GM12878 (cell line): ENCODE results near the gene ATP6AP2. TPM values are rescaled to one million over a fixed set of nuclear protein-coding genes. Genes with fewer than 3 reads are reported as not detected.
A peak's percentile ranks its signal among the peaks of the same experiment; 100 is the strongest.

Experiments
- ASH2L ChIP-seq: fragments of 300-600, 200-600 bp; sonication (generic); IDR thresholded peaks from 2 replicates; pipeline ENCODE4 v1.6.1; 2017; ENCODE audit warnings: low read depth, mild to moderate bottlenecking, borderline replicate concordance
- CEBPB ChIP-seq, 2 experiments: fragments of 150-350 bp in 1 of 2; IDR thresholded peaks; 2 replicates each; pipeline ENCODE4 v1.6.1; 2012 to 2014; ENCODE audit warnings: low read depth in 2 of 2, low read length in 2 of 2, borderline replicate concordance in 1 of 2, inconsistent platforms in 1 of 2
- CHD1 ChIP-seq: IDR thresholded peaks from 2 replicates; pipeline ENCODE4 v1.6.1; 2012; ENCODE audit warnings: low read depth, low read length, improper control_type of control experiment
- IKZF1 ChIP-seq: fragments of 450-650 bp; conservative IDR thresholded peaks from 2 replicates; pipeline ENCODE4 v1.6.1; 2017; ENCODE audit warnings: antibody characterized with exemption, mild to moderate bottlenecking
- KLF5 ChIP-seq: fragments of 450-650 bp; IDR thresholded peaks from 2 replicates; pipeline ENCODE4 v1.6.1; 2014; ENCODE audit warnings: mild to moderate bottlenecking; ENCODE audit not compliant: partially characterized antibody
- MTA2 ChIP-seq: fragments of 450-650 bp; IDR thresholded peaks from 2 replicates; pipeline ENCODE4 v1.6.1; 2016; ENCODE audit warnings: low read depth, mild to moderate bottlenecking, moderate library complexity
- NBN ChIP-seq: fragments of 450-650 bp; IDR thresholded peaks from 2 replicates; pipeline ENCODE4 v1.6.1; 2016
- NRF1 ChIP-seq: conservative IDR thresholded peaks from 2 replicates; pipeline ENCODE4 v1.6.1; 2011; ENCODE audit warnings: mild to moderate bottlenecking, low read depth, low read length, improper control_type of control experiment
- POU2F2 ChIP-seq: IDR thresholded peaks from 3 replicates; pipeline ENCODE4 v1.6.1; 2011; ENCODE audit warnings: low read depth, mild to moderate bottlenecking, low read length, borderline replicate concordance
- RAD21 ChIP-seq: IDR thresholded peaks from 2 replicates; pipeline ENCODE4 v1.6.1; 2011; ENCODE audit warnings: mild to moderate bottlenecking, low read depth, low read length, moderate library complexity; ENCODE audit not compliant: insufficient read depth
- RFX5 ChIP-seq: IDR thresholded peaks from 2 replicates; pipeline ENCODE4 v1.6.1; 2011; ENCODE audit warnings: low read depth, low read length, improper control_type of control experiment
- SREBF1 ChIP-seq: IDR thresholded peaks from 2 replicates; pipeline ENCODE4 v1.6.1; 2012; ENCODE audit warnings: mild to moderate bottlenecking, low read length
- STAT1 ChIP-seq: fragments of 450-650 bp; conservative IDR thresholded peaks from 2 replicates; pipeline ENCODE4 v1.6.1; 2014; ENCODE audit warnings: antibody characterized with exemption, mild to moderate bottlenecking
- WRNIP1 ChIP-seq: IDR thresholded peaks from 2 replicates; pipeline ENCODE4 v1.6.1; 2011; ENCODE audit warnings: low read depth, low read length, improper control_type of control experiment, borderline replicate concordance
- YBX1 ChIP-seq: fragments of 450-650 bp; IDR thresholded peaks from 2 replicates; pipeline ENCODE4 v1.6.1; 2016; ENCODE audit warnings: antibody characterized with exemption
- ZBTB33 ChIP-seq: fragments of 450-650 bp; IDR thresholded peaks from 2 replicates; pipeline ENCODE4 v1.6.1; 2017; ENCODE audit warnings: mild to moderate bottlenecking
- ZBTB40 ChIP-seq: fragments of 450-650 bp; IDR thresholded peaks from 2 replicates; pipeline ENCODE4 v1.6.1; 2016; ENCODE audit warnings: mild to moderate bottlenecking, moderate library complexity, borderline replicate concordance
- ZNF24 ChIP-seq: fragments of 450-650 bp; IDR thresholded peaks from 2 replicates; pipeline ENCODE4 v1.6.1; 2017; ENCODE audit warnings: antibody characterized with exemption, mild to moderate bottlenecking
- polyA plus RNA-seq, 11 experiments: library from polyadenylated mRNA; depleted of rRNA in 4 of 11; unstranded in 6 of 11; stranded (reverse) in 5 of 11; fragments of >200 nt; fragmentation: Nextera tagmentation in 4 of 11; fragmentation: Illumina TruSeq in 1 of 11; extraction: Ambion mirVana in 4 of 11; extraction: Trizol in 1 of 11; gene quantifications; 1 replicate in 1 of 11; 2 replicates in 10 of 11; pipeline versions ENCODE4 v1.2.1 to v1.2.3, GENCODE V29; 2011 to 2016; ENCODE audit warnings: inconsistent platforms in 2 of 11, missing spikeins in 2 of 11, low read depth in 1 of 11
- total RNA-seq, 4 experiments: library from RNA; depleted of rRNA in 3 of 4; stranded (reverse); fragments of >200 nt in 3 of 4; fragmentation: Illumina TruSeq in 1 of 4; extraction: Trizol in 1 of 4; gene quantifications; 2 replicates each; pipeline versions ENCODE4 v1.2.1 to v1.2.3, GENCODE V29; 2013 to 2021
- TF ChIP-seq, protein P1 (sequence below), 3 experiments: IDR thresholded peaks in 2 of 3; conservative IDR thresholded peaks in 1 of 3; 2 replicates each; pipeline ENCODE4 v1.5.1; 2011; ENCODE audit warnings: low read depth in 3 of 3, low read length in 3 of 3, mild to moderate bottlenecking in 3 of 3, control low read depth in 2 of 3, moderate library complexity in 2 of 3, inconsistent platforms in 1 of 3, mixed read lengths in 1 of 3; ENCODE audit not compliant: control insufficient read depth in 2 of 3, insufficient read depth in 1 of 3; ENCODE audit errors: extremely low read depth in 1 of 3

The ATP6AP2 gene
- total and polyA plus RNA-seq, 10 of the 15 experiments (the other 5 are each of a cell fraction or from before 2014, with no cell fraction given) = 36.3 to 141 (median 56.0) TPM

DNA sequence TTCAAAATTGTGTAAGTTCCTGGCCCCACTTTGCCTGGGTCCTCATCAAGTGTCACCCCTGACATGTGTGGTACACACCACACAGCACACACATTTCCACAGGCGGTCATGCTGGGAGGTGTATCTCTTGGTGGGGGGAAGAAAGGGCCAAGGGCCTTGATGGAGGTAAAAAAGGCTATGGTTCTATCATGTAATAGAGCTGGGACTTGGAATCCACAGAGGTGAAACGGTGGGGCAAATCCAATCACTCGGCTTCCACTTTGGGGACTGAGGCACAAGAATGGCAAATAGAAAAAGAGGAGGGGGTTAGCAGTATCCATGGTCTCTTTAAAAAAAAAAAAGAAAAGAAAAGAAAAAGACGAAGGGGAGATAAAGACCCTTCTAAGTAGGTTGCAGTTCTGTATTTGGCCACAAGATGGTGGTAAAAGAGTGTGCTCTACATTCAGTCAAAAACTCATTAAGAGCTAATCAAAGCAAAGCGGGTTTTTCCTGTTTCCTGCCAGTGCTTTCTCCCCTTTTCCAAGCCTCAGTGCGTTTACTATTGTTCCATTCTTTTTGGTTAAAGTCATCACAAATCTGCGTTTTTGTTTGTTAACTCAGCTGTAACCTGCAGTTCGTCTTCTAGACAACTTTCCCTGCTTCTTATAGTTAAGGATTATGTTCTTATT lies 37.0 kb upstream of the ATP6AP2 start (continued):
- TF ChIP-seq NRF1 (no peak), ZBTB40 (no peak), SREBF1 (no peak), KLF5 (no peak), MTA2 (peak; percentile 37; the same call in 1 of the 2 replicates), IKZF1 (peak; percentile 44; the same call in 1 of the 2 replicates), STAT1 (no peak), CHD1 (no peak), YBX1 (0 out of 2 replicates have a peak, but pooled peaks have one; percentile 30), NBN (peak; percentile 34; the same call in 1 of the 2 replicates), ZNF24 (no peak), CEBPB (IDR thresholded peaks at IDR 0.05; ENCODE audit: borderline replicate concordance in 1 of 2, low read depth in 2 of 2, low read length in 2 of 2) (no peak), WRNIP1 (no peak), POU2F2 (no peak), ZBTB33 (no peak), RFX5 (no peak), RAD21 (peak; percentile 91), ASH2L (no peak)
- TF ChIP-seq, protein P1, sequence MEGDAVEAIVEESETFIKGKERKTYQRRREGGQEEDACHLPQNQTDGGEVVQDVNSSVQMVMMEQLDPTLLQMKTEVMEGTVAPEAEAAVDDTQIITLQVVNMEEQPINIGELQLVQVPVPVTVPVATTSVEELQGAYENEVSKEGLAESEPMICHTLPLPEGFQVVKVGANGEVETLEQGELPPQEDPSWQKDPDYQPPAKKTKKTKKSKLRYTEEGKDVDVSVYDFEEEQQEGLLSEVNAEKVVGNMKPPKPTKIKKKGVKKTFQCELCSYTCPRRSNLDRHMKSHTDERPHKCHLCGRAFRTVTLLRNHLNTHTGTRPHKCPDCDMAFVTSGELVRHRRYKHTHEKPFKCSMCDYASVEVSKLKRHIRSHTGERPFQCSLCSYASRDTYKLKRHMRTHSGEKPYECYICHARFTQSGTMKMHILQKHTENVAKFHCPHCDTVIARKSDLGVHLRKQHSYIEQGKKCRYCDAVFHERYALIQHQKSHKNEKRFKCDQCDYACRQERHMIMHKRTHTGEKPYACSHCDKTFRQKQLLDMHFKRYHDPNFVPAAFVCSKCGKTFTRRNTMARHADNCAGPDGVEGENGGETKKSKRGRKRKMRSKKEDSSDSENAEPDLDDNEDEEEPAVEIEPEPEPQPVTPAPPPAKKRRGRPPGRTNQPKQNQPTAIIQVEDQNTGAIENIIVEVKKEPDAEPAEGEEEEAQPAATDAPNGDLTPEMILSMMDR (IDR thresholded peaks at IDR 0.05 in 2 of 3, conservative IDR thresholded peaks at IDR 0.05 in 1 of 3; ENCODE audit: control insufficient read depth in 2 of 3, extremely low read depth in 1 of 3, insufficient read depth in 1 of 3, low read depth in 3 of 3, low read length in 3 of 3) = peak; percentile 73 to 78 (median 77)
